GM19395 (cell line): ENCODE data around the gene HELLS.
A peak's percentile ranks its signal among the peaks of the same experiment; 100 is the strongest.
"Not testable (repeated sequence)": the region's sequence is repeated elsewhere in the genome, so short reads cannot be mapped to it uniquely, and the experiment has no call there.

ENCODE experiments used
- ATAC-seq: cut with Tn5 transposase; IDR thresholded peaks from one replicate; pipeline ENCODE4 v1.9.1; 2021; ENCODE audit warnings: mild to moderate bottlenecking, moderate library complexity; ENCODE audit not compliant: unreplicated experiment

The HELLS gene

GRCh38 chr10:94545391-94546048 lies at the start of gene HELLS:
Gene HELLS (plus strand): TSS chr10:94545788. CDS start chr10:94545922, 134 bp downstream.
- ATAC-seq = peak; percentile 81

- peak; percentile 81 for ATAC-seq
Measured at GRCh38 chr10:94496010-94496409, 49.6 kb upstream of the HELLS start.

DNA sequence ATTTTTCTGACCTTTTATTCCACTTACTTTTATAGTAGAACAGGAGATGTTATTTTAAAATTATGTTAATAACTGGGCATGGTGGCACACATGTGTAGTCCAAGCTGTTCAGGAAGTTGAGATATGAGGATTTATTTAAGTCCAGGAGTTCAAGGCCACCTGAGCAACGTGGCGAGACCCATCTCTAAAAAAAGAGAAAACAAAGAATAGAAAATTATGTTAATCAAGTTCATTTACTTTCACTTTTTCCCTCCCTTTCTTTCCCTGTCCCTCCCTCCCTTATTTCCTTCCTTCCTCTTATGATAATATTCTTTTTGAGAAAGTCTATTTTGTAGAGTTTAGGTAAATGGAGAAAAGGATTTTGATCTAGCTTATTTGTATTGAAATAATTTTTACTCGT lies 48.9 kb upstream of the HELLS start:
- ATAC-seq = no peak

DNA sequence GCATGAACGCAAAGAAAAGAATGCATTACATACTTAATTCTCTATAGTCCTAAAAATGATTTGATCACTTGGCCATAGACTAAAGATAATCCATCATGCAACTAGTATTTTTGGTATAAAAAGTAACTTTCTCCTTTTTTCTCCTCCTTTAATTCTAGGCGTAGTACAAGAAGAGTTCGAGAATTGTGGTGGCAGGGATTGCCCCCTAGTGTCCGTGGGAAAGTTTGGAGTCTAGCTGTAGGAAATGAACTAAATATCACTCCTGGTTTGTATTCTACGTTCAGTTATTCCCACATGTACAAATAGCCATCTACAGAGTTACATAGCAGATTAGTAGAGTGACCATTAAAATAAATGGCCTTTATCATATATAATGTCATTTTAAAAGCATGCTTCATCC lies 45.5 kb upstream of the HELLS start:
- ATAC-seq = no peak

- no peak for ATAC-seq
Measured at GRCh38 chr10:94521276-94522250, 24.0 kb upstream of the HELLS start.

GRCh38 chr10:94524146-94524545 lies 21.4 kb upstream of the HELLS start:
- ATAC-seq = no peak

DNA sequence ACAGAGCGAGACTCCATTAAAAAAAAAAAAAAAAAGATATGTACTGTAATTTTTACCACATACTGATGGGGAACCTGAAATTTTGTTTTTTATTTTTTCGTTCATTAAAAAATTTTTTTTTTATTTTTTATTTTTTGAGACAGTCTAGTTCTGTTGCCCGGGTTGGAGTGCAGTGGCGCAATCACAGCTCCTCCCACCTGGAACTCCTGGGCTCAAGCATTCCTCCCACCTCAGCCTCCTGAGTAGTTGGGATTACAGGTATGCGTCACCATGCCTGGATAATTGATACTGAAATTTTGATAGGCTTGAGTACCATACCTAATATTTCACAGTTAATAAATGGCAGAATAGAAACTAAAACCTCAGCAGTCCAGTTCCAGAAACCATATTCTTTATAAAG lies 20.9 kb upstream of the HELLS start:
- no peak for ATAC-seq

DNA sequence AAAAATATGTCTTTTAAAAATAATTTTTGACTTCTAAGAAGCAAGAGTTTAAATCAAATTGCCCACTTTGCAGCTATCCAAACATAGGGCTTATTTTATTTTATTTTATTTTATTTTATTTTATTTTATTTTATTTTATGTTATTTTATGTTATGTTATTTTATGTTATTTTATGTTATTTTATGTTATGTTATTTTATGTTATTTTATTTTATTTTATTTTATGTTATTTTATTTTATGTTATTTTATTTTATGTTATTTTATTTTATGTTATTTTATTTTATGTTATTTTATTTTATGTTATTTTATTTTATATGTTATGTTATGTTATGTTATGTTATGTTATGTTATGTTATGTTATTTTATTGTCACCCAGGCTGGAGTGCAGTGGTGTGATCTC lies 14.0 kb upstream of the HELLS start:
- ATAC-seq = not testable (repeated sequence)

DNA sequence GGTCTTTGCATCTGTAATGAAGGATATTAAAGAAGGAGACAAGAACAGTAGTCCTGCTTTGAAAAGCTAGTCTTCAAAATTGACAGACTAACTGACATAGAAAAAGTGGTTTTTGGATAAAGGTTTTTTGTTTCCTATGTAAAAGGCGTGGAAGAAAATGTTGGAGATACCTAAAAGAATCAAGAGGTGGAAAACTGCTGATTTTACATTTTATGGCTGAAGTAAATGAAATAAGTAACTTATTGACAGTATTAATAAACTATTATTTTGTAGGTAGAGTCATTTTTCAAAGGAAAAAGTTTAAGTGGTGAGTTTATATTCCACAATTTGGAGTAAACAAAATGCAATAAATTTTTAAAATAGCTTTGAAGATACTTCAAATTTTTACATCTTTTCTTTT lies 12.6 kb upstream of the HELLS start:
- ATAC-seq = no peak

DNA sequence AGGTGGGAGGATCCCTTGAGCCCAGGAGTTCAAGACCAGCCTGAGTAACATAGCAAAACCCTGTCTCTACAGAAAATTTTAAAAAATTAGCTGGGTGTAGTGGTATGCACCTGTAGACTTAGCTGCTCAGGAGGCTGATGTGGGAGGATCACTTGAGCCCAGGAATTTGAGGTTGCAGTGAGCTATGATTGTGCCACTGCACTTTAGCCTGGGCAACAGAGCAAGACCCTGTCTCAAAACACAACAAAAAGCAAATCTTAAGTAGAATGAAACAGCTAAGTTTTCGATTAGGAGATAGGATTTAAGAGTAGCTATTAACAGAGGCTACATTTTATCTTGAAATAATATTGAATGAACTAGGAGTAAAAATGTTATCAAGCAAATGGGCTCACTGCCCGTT lies 3.3 kb upstream of the HELLS start:
- not testable (repeated sequence) for ATAC-seq

GRCh38 chr10:94546049-94546900 lies 687 bp downstream of the HELLS start:
- peak; percentile 13 for ATAC-seq

DNA sequence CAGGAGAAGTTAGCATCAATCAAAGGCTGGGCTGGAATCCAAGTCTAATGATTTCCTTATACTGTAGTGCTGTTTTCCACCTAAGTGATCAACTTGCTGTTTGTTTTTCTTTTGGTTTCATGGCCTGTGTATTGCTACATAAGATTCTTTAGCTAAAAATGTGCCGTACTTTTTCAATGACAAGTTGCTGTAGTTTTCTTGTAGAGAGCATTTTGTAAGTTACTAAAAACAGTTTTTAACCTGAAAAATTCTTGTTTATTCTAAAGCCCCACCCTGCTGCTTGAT lies 1.3 kb downstream of the HELLS start:
- no peak for ATAC-seq

DNA sequence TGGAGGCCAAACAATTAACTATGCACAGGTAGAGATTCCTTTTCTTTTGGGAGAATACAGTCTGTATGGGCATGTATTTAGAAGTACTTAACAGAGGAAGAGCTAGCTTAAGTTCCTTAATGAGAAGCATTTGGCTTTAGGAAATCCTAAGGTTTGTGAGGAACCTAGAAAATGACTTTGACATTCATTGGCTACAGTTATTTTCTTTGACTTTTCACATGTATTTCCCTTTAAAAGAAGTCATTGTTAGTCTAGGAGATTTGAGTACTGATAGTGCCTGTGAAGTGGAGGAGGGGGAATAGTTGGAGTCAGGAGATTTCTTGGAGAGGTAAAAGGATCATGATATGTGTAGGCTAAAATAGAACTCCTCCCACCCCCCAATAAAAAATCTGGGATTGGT lies 3.6 kb downstream of the HELLS start:
- ATAC-seq = no peak

- ATAC-seq = not testable (repeated sequence)
Measured at GRCh38 chr10:94567714-94568307, 22.2 kb downstream of the HELLS start.

DNA sequence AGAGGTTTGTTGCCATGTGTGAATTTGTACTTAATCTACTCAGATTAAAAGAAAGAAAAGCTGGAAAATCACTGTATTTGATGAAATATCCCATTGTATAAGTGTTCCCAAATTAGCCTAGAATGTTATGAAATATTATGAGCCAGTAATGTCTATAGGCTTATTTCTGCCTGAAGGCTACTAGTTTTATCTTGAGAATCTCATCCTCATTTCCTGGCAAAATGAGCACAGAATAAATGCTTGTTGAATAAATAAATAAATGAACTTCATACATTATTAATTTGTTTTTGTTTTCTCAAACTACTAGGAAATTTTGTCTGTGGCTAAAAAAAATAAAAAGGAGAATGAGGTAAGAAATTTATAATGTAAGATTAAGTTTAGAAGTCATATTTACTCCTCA lies 25.5 kb downstream of the HELLS start:
- ATAC-seq = no peak

DNA sequence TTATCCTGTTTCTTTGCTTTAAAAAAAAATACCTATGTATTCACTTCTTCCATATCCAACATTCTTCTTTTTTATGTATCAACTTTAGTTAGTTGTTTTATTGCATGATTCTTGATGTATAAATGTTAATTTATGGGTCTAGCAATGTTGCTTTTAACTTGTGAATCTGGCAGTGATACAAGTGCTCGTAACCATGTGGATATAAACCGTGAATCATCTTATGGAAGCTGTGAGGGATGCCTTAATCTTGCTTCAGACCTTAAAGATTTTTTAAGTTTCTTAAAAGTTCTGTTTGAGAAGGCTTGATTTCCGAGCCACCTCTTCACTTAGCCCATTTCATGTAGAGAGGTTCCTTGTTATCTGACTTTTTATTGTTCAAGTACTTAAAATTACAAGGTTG lies 25.9 kb downstream of the HELLS start:
- ATAC-seq = no peak

GRCh38 chr10:94578790-94579189 lies 33.2 kb downstream of the HELLS start:
- no peak for ATAC-seq

DNA sequence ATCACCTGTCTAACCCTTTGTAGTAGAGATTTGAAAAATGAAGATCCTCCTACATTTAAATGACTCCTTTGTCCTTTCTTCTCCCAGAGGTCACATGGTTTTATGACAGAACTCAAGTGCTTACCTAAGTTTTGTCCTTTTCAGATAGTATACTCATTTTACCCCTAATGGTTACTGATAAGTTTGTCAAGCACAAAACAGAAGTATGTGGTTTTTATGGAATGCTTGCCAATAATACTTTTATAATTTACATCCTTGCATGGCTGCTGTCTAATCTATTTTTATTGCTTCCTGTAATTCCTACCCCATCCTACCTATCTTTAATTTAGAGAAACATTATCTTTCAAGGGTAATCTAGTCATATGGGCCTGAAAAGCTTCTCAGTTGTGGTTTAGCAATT lies 37.5 kb downstream of the HELLS start:
- no peak for ATAC-seq

GRCh38 chr10:94591461-94592205 lies 46.0 kb downstream of the HELLS start:
- peak; percentile 87 for ATAC-seq
